Right forelimb (tissue), 1 donor: ENCODE data around the gene SCD.
"Not testable (repeated sequence)": the region's sequence is repeated elsewhere in the genome, so short reads cannot be mapped to it uniquely, and the experiment has no call there.

Experiments used
- DNase-seq: peaks from one replicate; pipeline ENCODE4 v3.0.0-alpha.2; 2018

SCD gene

DNA sequence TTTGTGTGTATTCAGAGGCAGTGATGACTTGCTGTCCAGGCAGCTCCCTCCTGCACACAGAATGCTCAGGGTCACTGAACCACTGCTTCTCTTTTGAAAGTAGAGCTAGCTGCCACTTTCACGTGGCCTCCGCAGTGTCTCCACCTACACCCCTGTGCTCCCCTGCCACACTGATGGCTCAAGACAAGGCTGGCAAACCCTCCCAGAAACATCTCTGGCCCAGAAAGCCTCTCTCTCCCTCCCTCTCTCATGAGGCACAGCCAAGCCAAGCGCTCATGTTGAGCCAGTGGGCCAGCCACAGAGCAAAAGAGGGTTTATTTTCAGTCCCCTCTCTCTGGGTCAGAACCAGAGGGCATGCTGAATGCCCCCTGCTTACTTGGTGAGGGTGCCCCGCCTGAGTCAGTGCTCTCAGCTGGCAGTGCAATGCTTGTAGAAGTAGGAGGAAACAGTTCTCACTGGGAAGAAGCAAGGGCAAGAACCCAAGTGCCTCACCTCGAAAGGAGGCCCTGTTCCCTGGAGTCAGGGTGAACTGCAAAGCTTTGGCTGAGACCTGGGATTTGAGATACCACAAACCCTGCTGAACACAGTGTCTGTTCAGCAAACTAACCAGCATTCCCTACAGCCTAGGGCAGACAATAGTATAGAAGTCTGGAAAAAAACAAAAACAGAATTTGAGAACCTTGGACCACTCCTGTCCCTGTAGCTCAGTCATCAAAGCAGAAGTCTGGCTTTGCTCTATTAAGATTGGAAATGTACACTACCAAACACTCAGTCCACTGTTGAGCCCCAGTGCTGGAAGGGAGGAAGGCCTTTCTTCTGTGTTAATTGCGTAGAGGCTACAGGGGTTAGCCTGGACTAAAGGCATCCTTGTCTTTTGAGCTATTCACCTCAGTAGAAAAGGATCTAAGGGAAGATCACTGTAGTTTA, 15.8 kb downstream of the SCD start:
- no peak for DNase-seq

DNA sequence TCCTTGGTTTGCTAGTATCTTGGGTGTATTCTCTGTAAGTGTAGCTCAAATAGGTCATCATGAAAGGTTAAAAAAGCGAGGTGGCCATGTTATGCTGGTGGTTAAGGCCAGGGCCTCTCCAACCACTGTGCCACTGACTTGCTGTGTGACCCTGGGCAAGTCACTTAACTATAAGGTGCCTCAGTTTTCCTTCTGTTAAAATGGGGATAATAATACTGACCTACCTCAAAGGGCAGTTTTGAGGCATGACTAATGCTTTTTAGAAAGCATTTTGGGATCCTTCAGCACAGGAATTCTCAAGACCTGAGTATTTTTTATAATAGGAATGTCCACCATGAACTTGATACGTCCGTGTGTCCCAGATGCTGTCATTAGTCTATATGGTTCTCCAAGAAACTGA, 17.1 kb downstream of the SCD start:
- no peak for DNase-seq

DNA sequence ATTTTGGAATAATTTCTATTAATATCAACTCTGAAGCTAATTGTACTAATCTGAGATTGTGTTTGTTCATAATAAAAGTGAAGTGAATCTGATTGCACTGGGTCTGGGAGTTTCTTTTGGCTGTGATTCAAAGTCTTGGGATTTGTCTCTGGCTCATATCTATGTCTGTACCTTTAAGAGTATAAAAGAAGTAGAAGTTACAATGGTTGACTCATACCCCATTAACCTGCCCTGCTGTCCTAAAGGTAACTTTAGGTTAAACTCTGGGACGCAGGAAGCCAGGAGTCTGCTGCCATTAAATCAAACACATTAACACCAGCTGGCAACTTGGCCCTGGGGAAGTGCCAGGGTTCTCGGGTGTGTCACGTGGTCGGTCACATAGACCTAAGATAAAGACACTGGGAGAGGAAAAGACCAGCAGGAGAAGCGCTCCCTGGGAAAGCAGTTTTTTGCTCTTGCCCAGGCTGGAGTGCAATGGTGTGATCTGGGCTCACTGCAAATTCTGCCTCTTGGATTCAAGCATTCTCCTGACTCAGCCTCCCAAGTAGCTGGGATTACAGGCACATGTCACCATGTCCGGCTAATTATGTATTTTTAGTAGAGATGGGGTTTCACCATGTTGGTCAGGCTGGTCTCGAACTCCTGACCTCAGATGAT, 17.8 kb downstream of the SCD start:
- DNase-seq, result no peak

DNA sequence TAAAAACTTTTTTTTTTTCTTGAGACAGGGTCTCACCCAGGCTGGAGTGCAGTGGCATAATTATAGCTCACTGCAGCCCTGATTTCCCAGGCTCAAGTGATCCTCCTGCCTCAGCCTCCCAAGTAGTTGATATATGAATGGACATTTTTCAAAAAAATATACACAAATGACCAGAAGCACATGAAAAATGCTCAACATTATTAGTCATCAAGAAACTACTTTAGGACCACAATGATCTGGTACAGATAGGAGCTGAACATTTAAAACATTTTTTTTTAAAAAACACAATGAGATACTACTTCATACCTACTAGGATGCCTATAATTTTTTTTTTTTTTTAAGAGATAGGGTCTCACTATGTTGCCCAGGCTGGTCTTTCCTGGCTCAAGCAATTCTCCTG, 21.7 kb downstream of the SCD start:
- DNase-seq, result no peak

DNA sequence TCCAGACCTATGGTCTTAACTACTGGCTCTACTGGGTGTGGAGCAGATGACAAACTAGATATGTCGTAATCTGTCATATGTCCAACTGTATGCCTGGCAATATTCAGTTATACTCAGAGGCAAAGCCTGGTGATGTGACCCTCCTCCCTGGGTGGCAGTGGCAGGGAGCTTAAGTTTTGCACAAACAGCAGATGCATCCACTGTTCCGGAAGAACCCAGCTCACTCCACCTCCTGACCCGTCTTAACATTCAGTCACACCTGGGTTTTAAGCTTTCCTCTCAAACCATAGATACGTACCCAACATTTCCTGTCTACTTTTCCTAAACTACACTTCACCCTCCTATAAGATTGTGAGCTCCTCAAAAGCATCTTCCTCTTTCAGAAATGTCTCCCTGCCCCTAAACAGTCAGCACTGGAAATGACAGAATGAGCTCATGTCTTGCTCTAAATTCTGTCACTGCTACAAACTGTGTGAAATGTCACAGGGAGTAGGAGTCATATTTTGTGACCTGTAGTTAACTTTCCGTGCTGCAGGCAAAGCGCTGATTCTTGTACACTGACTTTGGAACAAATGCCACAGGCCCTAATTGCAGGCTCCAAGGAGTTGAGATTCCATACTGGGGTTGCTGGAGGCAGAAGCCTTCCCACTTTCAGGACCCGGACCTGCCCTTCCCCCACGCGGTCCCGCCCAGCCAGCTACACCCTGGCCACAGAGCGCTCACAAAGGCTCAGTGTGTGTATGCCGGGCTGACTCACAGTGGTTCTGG, 23.9 kb downstream of the SCD start:
- DNase-seq, result peak; percentile 78

- no peak for DNase-seq
Observed at GRCh38 chr10:100371482-100372027, 24.5 kb downstream of the SCD start.

- no peak for DNase-seq
Observed at GRCh38 chr10:100372415-100373297, 25.6 kb downstream of the SCD start.

DNA sequence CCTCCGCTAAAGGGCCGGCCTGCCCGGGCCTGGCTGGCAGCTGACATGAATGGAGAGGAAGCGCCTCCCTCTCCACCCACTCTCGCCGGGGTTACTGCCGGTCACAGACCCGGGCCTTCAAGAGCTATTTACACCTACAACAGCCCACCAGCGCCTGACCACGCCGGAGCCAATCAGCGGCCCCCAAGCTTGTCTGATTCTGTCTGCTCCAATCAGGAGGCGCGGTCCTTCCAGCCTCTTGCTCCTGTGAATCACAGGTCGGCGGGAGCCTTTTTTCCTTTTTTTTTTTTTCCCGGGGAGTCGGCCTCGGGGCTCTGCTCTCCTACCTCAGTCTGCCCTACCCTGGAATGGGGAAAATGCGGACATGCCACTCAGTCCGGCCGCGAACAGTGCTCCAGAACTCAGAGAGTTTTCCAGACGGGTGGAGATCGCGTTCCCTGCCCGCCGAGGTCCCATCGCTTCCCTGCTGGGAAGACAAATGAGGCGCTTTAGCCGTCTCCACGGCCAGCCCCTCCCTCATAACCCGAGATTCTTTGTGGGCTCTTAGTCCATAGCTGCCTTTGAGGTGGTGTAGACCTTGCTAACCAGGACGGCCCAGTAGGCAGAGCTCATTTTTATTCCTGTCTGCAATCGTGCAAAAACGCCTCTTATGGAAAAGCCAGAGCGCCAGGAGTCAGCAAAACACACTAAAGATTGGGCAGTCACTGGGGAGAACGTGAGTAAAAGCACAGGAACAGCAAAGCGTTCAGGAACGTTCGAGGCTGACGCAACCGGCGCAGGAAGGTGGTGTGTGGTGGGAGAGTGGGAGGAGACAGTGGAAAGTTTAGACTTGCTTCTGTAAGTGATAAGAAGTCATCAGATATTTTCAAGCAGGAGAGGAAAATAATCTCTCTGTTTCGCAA, 26.5 kb downstream of the SCD start:
- DNase-seq, result peak; percentile 95

DNA sequence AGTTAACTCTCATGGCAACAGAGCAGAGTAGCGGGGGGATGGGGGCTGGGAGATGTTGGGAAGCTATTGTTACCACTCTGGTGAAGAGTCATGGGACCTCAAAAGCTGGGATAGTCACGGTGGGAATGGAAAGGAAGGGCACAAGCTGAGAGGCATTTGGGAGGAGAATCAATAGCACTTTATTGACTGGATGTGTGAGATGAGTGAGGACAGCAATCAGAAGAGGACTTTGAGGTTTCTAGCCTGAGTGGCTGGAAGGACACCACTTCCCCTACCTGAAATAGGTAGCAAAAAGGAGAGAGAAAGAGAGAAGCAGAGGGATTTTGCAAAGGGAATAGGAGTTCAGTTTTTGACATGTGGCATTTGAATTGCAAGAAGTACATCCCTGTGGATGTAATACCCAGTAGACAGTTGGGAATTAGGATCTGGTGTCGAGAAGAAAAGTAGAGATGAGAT, 27.2 kb downstream of the SCD start:
- no peak for DNase-seq

- DNase-seq, result not testable (repeated sequence)
Observed at GRCh38 chr10:100374677-100375353, 27.8 kb downstream of the SCD start.

DNA sequence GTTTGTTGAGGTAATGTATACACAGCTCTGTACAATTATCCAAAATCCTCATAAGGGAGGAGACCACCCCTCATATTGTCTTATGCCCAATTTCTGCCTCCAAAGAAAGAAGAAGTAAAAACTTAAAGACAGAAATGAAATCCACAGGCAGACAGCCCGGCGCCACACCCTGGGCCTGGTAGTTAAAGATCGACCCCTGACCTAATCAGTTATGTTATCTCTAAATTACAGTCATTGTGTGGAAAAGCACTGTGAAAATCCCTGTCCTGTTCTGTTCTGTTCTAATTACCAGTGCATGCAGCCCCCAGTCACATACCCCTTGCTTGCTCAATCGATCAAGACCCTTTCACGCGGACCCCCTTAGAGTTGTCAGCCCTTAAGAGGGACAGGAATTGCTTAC, 29.6 kb downstream of the SCD start:
- DNase-seq, result not testable (repeated sequence)

DNA sequence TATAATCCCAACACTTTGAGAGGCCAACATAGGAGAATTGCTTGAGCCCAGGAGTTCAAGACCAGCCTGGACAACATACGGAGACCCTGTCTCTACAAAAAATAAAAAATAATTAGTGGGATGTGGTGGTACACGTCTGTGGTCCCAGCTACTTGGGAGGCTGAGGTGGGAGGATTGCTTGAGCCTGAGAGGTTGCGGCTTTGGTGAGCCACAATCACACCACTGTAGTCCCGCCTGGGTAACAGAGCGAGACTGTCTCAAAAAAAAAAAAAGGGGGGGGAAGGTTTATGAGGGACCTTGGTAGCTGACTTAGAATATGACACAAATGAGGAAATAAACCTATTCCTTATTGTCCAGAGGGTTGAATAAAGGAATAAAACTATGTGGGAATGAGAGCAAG, 30.8 kb downstream of the SCD start:
- DNase-seq, result no peak

- no peak for DNase-seq
Observed at GRCh38 chr10:100380400-100380799, 33.4 kb downstream of the SCD start.

GRCh38 chr10:100382553-100382952, 35.5 kb downstream of the SCD start:
- DNase-seq, result no peak

DNA sequence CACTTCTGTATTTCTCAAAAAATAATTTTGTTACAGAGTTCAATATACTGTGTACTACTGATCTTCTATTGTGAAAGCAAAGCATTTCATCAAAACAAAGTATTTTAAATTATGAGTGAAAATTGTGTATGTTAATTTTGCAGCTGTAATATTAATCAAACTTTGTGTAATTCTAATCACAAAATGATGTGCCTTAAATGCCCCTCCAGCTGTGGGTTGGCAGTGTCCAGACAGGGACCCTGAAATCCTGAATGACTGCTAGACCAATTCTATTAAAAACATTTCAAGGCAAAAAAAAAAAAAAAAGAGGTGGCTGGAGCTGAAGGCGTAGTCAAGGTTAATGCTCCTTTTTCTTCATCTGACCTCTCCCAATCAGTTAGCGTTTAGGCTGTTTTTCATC, 36.2 kb downstream of the SCD start:
- DNase-seq, result no peak

DNA sequence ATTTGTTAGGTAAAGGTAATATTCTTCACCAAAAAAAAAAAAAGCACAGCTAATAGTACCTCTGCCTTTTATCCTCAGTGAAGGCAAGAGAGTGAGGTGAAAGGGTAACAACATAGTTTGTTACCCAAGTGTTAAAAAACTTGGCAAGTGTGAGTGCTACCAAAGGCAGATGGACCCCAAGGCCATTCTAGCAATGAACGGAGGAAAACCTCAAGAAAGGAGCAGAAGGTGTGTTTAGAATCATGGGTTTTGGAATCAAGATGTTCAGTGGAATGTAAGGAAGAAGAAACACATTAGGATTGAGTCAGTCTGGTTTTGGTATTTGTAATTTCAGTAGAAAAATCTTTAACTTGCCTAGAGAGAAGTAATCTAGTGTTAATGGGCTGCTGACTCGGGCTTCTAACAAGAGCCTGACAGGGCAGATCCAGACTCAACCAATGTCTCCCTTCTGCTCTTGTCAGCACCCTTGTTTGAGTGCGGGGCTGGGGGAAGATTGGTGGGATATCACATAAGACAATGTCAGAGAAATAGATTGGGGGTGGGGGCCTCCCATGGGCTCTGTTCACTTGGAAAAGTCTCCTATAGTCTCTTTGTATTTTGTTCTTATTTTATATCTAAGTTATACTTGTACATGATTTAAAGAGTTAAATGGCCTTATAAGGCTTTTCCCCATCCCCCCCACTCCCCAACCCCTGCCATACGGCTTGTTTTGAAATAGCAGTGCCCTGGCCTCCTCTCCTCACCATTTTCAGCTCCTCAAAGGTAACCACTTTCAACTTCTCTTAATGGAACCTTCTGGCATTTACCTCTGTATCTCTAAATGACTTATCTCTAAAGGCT, 44.4 kb downstream of the SCD start:
- no peak for DNase-seq

DNA sequence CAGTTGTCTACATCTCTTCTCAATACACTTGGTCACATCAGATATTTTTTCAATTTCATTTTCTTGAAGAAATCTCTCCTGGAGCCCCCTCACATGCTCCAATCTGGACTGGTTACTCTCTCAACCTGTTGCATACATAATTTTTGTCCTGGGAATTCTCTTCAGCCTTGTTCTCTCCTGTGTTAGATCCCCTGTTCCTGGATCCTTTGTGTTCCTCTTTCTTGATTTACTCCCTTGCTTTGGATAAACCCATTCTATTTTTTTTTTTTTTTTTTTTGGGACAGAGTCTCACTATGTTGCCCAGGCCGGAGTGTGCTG, 45.6 kb downstream of the SCD start:
- no peak for DNase-seq

- DNase-seq, result no peak
Observed at GRCh38 chr10:100395626-100396025, 48.6 kb downstream of the SCD start.

- DNase-seq, result no peak
Observed at GRCh38 chr10:100396605-100397004, 49.6 kb downstream of the SCD start.
